K562 (cell line): Measurements from ENCODE around the gene ARL14EPL. TPM values are rescaled to one million over a fixed set of nuclear protein-coding genes. Genes with fewer than 3 reads are reported as not detected.

Experiments used
- ATAC-seq: fragments of 200-7000 bp; cut with Tn5 transposase; 3 replicates; pipeline ENCODE4 v1.9.1; 2020; ENCODE audit warnings: moderate library complexity
- BruUV-seq: library from RNA; stranded (reverse); fragments of 400-500 nt; replicated peaks from 2 replicates; lab custom pipeline; 2021; lab: Mats Ljungman, UMichigan
- CTCF ChIA-PET: fragments of 300-600 bp; formaldehyde crosslinking; extraction: SDS; loops from one replicate; lab custom pipeline; 2021; ENCODE audit warnings: low intra/inter-chr PET ratio; lab: Yijun Ruan, JAX
- POLR2A ChIA-PET: fragments of 300-600, 350-650 bp; sonication (Branson Sonifier 250); formaldehyde crosslinking; extraction: SDS; loops from one replicate; lab custom pipeline; 2021; ENCODE audit warnings: antibody characterized with exemption, inconsistent platforms; lab: Yijun Ruan, JAX
- DNase-seq, 4 experiments: peaks; one replicate each; pipeline versions ENCODE4 v3.0.0 to v3.0.0-alpha.2; 2011 to 2018; ENCODE audit warnings: low spot score in 3 of 4, mixed read lengths in 3 of 4; ENCODE audit errors: extremely low read depth in 1 of 4
- FAIRE-seq: peaks from 2 replicates; lab custom pipeline; 2011; peaks lifted over from hg19 to GRCh38; lab: Jason Lieb, UNC
- H2AFZ ChIP-seq: 2 replicates; pipeline ENCODE4 v1.6.0; 2011; ENCODE audit warnings: low read depth, low read length, control low read depth, inconsistent platforms
- H3K27ac ChIP-seq: fragments of 200-600 bp; 3 replicates; pipeline ENCODE4 v1.8.0; 2011; ENCODE audit warnings: low read depth, mild to moderate bottlenecking, control low read depth, inconsistent platforms, low read length, moderate library complexity, mixed read lengths; ENCODE audit errors: extremely low read depth
- H3K27me3 ChIP-seq, 2 experiments: fragments of 300-600 bp in 1 of 2; 2 replicates in 1 of 2; 3 replicates in 1 of 2; pipeline versions ENCODE4 v1.6.0 to v1.8.0; 2011; ENCODE audit warnings: inconsistent platforms in 2 of 2, low read length in 2 of 2, mild to moderate bottlenecking in 1 of 2, mixed read lengths in 1 of 2, moderate library complexity in 1 of 2; ENCODE audit not compliant: control insufficient read depth in 2 of 2, insufficient read depth in 2 of 2
- H3K36me3 ChIP-seq: fragments of 300-600 bp; 3 replicates; pipeline ENCODE4 v1.8.0; 2011; ENCODE audit warnings: mild to moderate bottlenecking, low read length, inconsistent platforms; ENCODE audit not compliant: control insufficient read depth, insufficient read depth
- H3K4me1 ChIP-seq, 2 experiments: fragments of 200-600 bp in 1 of 2; replicated peaks in 1 of 2; 2 replicates in 1 of 2; 3 replicates in 1 of 2; pipeline versions ENCODE4 v1.5.1 to v1.8.0; 2011; ENCODE audit warnings: inconsistent platforms in 2 of 2, low read length in 2 of 2, mild to moderate bottlenecking in 1 of 2, mixed read lengths in 1 of 2, moderate library complexity in 1 of 2; ENCODE audit not compliant: control insufficient read depth in 2 of 2, insufficient read depth in 2 of 2
- H3K4me2 ChIP-seq: 2 replicates; pipeline ENCODE4 v1.6.1; 2011; ENCODE audit warnings: low read length, control low read depth, inconsistent platforms, mixed read lengths; ENCODE audit not compliant: insufficient read depth
- H3K4me3 ChIP-seq: fragments of 200-600 bp; sonication (generic), shearing (Covaris generic); 2 replicates; pipeline ENCODE4 v1.5.1; 2016; ENCODE audit warnings: control low read depth, inconsistent platforms
- H3K79me2 ChIP-seq: fragments of 200-600 bp; 3 replicates; pipeline ENCODE4 v1.8.0; 2011; ENCODE audit warnings: low read length, inconsistent platforms; ENCODE audit not compliant: control insufficient read depth, insufficient read depth
- H3K9ac ChIP-seq, 2 experiments: 2 replicates each; pipeline versions ENCODE4 v1.6.0 to v1.6.1; 2011; ENCODE audit warnings: low read depth in 2 of 2, low read length in 2 of 2, control low read depth in 1 of 2, inconsistent platforms in 1 of 2, mild to moderate bottlenecking in 1 of 2, mixed read lengths in 1 of 2; ENCODE audit not compliant: insufficient read depth in 1 of 2
- H3K9me1 ChIP-seq: one replicate; pipeline ENCODE4 v1.6.0; 2011; ENCODE audit warnings: inconsistent platforms, mild to moderate bottlenecking, low read length, moderate library complexity; ENCODE audit not compliant: control insufficient read depth, insufficient read depth
- H3K9me3 ChIP-seq: replicated peaks from 2 replicates; pipeline ENCODE4 v1.5.1; 2011; ENCODE audit warnings: low read depth, low read length, inconsistent platforms; ENCODE audit not compliant: control insufficient read depth, insufficient read depth
- H4K20me1 ChIP-seq: replicated peaks from 2 replicates; pipeline ENCODE4 v1.6.1; 2011; ENCODE audit warnings: low read length, inconsistent platforms, mixed read lengths; ENCODE audit not compliant: control insufficient read depth, insufficient read depth
- BRD9 ChIP-seq: fragments of 450-650 bp; IDR thresholded peaks from 2 replicates; pipeline ENCODE4 v1.6.1; 2018; ENCODE audit warnings: low read depth; ENCODE audit not compliant: partially characterized antibody
- DACH1 ChIP-seq: fragments of 450-650 bp; IDR thresholded peaks from 2 replicates; pipeline ENCODE4 v1.6.1; 2018; ENCODE audit not compliant: partially characterized antibody
- DNMT1 ChIP-seq: fragments of 450-650 bp; IDR thresholded peaks from 2 replicates; pipeline ENCODE4 v1.6.1; 2016; ENCODE audit warnings: antibody characterized with exemption, mild to moderate bottlenecking
- FOXK2 ChIP-seq, 2 experiments: fragments of 450-650 bp; IDR thresholded peaks in 1 of 2; conservative IDR thresholded peaks in 1 of 2; 2 replicates each; pipeline ENCODE4 v1.6.1; 2016; ENCODE audit warnings: low read depth in 2 of 2, mild to moderate bottlenecking in 1 of 2
- MAFG ChIP-seq: fragments of 450-650 bp; conservative IDR thresholded peaks from 2 replicates; pipeline ENCODE4 v1.6.1; 2016; ENCODE audit warnings: missing genetic modification characterization, missing compliant biosample characterization
- SPI1 ChIP-seq: IDR thresholded peaks from 2 replicates; pipeline ENCODE4 v1.6.1; 2011; ENCODE audit warnings: low read depth, low read length, control low read depth, borderline replicate concordance
- SREBF1 ChIP-seq: fragments of 150-350 bp; IDR thresholded peaks from 2 replicates; pipeline ENCODE4 v1.6.1; 2014; ENCODE audit warnings: antibody characterized with exemption, low read depth, low read length, borderline replicate concordance
- TEAD1 ChIP-seq, 2 experiments: fragments of 450-650 bp in 1 of 2; sonication (generic) in 1 of 2; formaldehyde crosslinking; IDR thresholded peaks; 2 replicates each; pipeline versions ENCODE4 v1.4.0 to v1.8.0; 2020 to 2022; ENCODE audit warnings: mild to moderate bottlenecking in 2 of 2, missing genetic modification reagents in 1 of 2
- ZNF263 ChIP-seq: sonication (generic); formaldehyde crosslinking; IDR thresholded peaks from 2 replicates; pipeline ENCODE4 v1.8.0; 2022; ENCODE audit warnings: mild to moderate bottlenecking, missing genetic modification reagents, borderline replicate concordance
- WGBS: fragments of 100-300 bp; shearing (Covaris generic); methylation state at CpG from one replicate; pipeline ENCODE4 v1.1.6; 2016; ENCODE audit warnings: low coverage, mixed read lengths; ENCODE audit not compliant: insufficient coverage; ENCODE audit errors: missing lambda C conversion rate; 5-methylcytosine and 5-hydroxymethylcytosine counted together
- in situ Hi-C: fragments of 300-500 bp; cut with MboI; formaldehyde crosslinking; loops from 4 replicates; pipeline ENCODE4 v1.15.0; 2018; ENCODE audit warnings: inconsistent platforms, mixed read lengths
- intact Hi-C: fragments of 100-400 bp; cut with micrococcal nuclease; formaldehyde crosslinking; loops from 2 replicates; pipeline ENCODE4 v1.14.2; 2022
- polyA plus RNA-seq, 8 experiments: library from polyadenylated mRNA; depleted of rRNA in 4 of 8; stranded (reverse) in 5 of 8; unstranded in 3 of 8; fragments of >200 nt; fragmentation: Nextera tagmentation in 2 of 8; fragmentation: Illumina TruSeq in 1 of 8; extraction: Ambion mirVana in 2 of 8; extraction: Trizol in 1 of 8; gene quantifications; 2 replicates each; pipeline versions ENCODE4 v1.2.1 to v1.2.3, GENCODE V29; 2011 to 2014; ENCODE audit warnings: inconsistent platforms in 1 of 8, missing spikeins in 1 of 8
- total RNA-seq, 7 experiments: library from RNA; depleted of rRNA in 6 of 7; stranded (reverse); fragments of >200 nt in 6 of 7; fragmentation: Illumina TruSeq in 2 of 7; extraction: Trizol in 2 of 7; gene quantifications; 2 replicates each; pipeline versions ENCODE4 v1.2.1 to v1.2.3, GENCODE V29; 2011 to 2021; ENCODE audit warnings: low replicate concordance in 1 of 7
- TF ChIP-seq, protein P1 (sequence below), 2 experiments: fragments of 200-800 bp in 1 of 2; sonication (Bioruptor generic) in 1 of 2; sonication (generic) in 1 of 2; formaldehyde crosslinking in 1 of 2; IDR thresholded peaks in 1 of 2; conservative IDR thresholded peaks in 1 of 2; 2 replicates each; pipeline versions ENCODE4 v1.5.0 to v1.6.1; 2016 to 2020; ENCODE audit warnings: missing compliant biosample characterization in 1 of 2, missing genetic modification characterization in 1 of 2, missing genetic modification reagents in 1 of 2
- TF ChIP-seq, protein P2 (sequence below): fragments of 450-650 bp; IDR thresholded peaks from 2 replicates; pipeline ENCODE4 v1.6.1; 2016; ENCODE audit warnings: missing biosample characterization, missing genetic modification characterization

ARL14EPL gene
- total and polyA plus RNA-seq, 9 of the 15 experiments (the other 6 are each of a cell fraction or from before 2014, with no cell fraction given): 0.06 to 0.14 (median 0.08) TPM; not detected in 5

DNA sequence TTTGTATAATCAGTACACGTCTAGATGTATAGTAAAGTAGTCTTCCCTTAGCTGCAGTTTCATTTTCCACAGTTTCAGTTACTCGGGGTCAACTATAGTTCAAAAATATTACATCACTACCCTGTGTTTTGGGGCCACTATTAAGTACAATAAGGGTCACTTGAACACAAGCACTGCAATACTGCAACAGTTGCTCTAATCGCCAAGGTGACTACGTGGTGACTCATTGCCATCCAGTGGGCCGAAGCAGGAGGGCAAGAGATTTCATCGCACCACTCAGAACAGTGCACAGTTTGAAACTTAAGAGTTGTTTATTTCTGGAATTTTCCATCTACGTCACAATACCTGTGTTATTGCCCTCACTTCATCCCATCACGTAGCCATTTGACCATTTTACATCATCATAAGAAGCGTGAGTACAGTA, at the start of gene ARL14EPL (continued):
- TF ChIP-seq, protein P1, sequence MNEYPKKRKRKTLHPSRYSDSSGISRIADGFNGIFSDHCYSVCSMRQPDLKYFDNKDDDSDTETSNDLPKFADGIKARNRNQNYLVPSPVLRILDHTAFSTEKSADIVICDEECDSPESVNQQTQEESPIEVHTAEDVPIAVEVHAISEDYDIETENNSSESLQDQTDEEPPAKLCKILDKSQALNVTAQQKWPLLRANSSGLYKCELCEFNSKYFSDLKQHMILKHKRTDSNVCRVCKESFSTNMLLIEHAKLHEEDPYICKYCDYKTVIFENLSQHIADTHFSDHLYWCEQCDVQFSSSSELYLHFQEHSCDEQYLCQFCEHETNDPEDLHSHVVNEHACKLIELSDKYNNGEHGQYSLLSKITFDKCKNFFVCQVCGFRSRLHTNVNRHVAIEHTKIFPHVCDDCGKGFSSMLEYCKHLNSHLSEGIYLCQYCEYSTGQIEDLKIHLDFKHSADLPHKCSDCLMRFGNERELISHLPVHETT (CRISPR knock-in tag; conservative IDR thresholded peaks at IDR 0.05 in 1 of 2, IDR thresholded peaks at IDR 0.05 in 1 of 2): no peak
- TF ChIP-seq DACH1: peak; percentile 49
- no peak for TF ChIP-seq ZNF263 (CRISPR knock-in tag)

DNA sequence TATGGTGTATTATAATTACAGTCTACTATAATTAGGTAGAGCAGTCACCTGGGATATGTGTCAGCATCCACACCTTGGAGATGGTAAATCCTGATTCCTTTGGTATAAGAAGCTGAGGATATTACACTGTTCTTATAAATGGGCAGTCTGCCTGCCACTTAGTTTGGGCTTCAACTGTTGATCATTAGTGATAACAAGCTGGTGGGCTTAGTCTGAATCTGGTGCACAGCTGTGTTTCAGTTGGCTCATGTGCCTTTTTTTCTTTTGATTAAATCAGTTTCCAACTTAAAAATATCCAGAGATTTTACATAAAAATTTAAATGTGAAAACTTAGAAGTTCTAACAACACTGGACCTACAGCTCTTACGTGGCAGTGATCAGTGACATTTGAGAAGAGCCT, 48.8 kb upstream of the ARL14EPL start:
- Histone ChIP-seq H3K9ac (no peak overlapping the region), H3K4me2 (no peak overlapping the region), H3K27me3 (peaks cover 2 to 14% of the 10 kb centered on the region in 2 experiments; a peak in 2 of 5 replicates), H3K36me3 (no peaks in the 10 kb centered on the region), H3K4me3 (no peak overlapping the region), H3K27ac (no peak overlapping the region), H2AFZ (no peak overlapping the region), H3K79me2 (no peaks in the 10 kb centered on the region), H4K20me1 (no peaks in the 10 kb centered on the region), H3K9me3 (no peaks in the 10 kb centered on the region), H3K4me1 (no peaks in the 10 kb centered on the region), H3K9me1 (no peaks in the 10 kb centered on the region)
- FAIRE-seq (no peak), DNase-seq (no peak), ATAC-seq (no peak)
- WGBS: 0% methylated on average over 1 of the region's 1 CpG
- CTCF ChIA-PET: no interaction called here
- TF ChIP-seq DNMT1: no peak
- TF ChIP-seq BRD9: no peak
- TF ChIP-seq SREBF1: no peak
- TF ChIP-seq, protein P2, sequence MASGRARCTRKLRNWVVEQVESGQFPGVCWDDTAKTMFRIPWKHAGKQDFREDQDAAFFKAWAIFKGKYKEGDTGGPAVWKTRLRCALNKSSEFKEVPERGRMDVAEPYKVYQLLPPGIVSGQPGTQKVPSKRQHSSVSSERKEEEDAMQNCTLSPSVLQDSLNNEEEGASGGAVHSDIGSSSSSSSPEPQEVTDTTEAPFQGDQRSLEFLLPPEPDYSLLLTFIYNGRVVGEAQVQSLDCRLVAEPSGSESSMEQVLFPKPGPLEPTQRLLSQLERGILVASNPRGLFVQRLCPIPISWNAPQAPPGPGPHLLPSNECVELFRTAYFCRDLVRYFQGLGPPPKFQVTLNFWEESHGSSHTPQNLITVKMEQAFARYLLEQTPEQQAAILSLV (tag): no peak
- TF ChIP-seq FOXK2 (conservative IDR thresholded peaks at IDR 0.05 in 1 of 2, IDR thresholded peaks at IDR 0.05 in 1 of 2; ENCODE audit: low read depth in 2 of 2): no peak
- no peak for TF ChIP-seq TEAD1 (CRISPR knock-in tag; IDR thresholded peaks at IDR 0.05)
- no peak for TF ChIP-seq MAFG (tag)
- no peak for TF ChIP-seq SPI1
- BruUV-seq: no TSS peak
- in situ Hi-C loops (no loop called here), intact Hi-C loops (no loop called here)
- POLR2A ChIA-PET: interaction anchor here (0.6 to 1.1 kb wide), 2 partner anchors 9 to 1487 kb away, joined by 3 read pairs; no protein-coding TSS in a partner anchor
